Measurements from ENCODE around the gene RPS21.

The RPS21 gene

DNA sequence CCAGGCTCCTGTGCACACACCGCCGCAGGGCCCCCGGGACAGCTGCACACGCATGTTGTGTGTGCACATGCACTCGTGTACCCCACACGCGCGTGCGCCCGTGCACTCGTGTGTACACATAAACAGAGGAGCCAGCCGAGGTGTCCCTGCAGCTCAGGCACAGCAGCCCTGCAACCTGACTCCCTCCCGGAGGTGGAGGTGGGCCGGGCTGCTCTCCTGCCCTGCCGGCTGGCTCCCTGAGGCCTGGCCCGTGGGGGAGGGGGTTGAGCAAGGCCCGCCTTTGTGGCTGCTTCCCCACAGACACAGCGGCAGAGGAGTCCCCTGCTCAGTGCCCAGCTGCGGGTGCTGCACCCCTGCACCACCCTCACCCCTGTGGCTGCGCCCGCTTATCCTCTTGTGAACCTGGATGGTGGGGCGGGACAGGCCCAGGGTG, 39.8 kb downstream of the RPS21 start:
- H3K4me3 ChIP-seq: no peak overlapping the region
- no peak overlapping the region for H3K27ac ChIP-seq
- DNase-seq (ENCODE audit: low spot score): no peak
- TF ChIP-seq, protein P1, sequence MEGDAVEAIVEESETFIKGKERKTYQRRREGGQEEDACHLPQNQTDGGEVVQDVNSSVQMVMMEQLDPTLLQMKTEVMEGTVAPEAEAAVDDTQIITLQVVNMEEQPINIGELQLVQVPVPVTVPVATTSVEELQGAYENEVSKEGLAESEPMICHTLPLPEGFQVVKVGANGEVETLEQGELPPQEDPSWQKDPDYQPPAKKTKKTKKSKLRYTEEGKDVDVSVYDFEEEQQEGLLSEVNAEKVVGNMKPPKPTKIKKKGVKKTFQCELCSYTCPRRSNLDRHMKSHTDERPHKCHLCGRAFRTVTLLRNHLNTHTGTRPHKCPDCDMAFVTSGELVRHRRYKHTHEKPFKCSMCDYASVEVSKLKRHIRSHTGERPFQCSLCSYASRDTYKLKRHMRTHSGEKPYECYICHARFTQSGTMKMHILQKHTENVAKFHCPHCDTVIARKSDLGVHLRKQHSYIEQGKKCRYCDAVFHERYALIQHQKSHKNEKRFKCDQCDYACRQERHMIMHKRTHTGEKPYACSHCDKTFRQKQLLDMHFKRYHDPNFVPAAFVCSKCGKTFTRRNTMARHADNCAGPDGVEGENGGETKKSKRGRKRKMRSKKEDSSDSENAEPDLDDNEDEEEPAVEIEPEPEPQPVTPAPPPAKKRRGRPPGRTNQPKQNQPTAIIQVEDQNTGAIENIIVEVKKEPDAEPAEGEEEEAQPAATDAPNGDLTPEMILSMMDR (IDR thresholded peaks at IDR 0.05): no peak

DNA sequence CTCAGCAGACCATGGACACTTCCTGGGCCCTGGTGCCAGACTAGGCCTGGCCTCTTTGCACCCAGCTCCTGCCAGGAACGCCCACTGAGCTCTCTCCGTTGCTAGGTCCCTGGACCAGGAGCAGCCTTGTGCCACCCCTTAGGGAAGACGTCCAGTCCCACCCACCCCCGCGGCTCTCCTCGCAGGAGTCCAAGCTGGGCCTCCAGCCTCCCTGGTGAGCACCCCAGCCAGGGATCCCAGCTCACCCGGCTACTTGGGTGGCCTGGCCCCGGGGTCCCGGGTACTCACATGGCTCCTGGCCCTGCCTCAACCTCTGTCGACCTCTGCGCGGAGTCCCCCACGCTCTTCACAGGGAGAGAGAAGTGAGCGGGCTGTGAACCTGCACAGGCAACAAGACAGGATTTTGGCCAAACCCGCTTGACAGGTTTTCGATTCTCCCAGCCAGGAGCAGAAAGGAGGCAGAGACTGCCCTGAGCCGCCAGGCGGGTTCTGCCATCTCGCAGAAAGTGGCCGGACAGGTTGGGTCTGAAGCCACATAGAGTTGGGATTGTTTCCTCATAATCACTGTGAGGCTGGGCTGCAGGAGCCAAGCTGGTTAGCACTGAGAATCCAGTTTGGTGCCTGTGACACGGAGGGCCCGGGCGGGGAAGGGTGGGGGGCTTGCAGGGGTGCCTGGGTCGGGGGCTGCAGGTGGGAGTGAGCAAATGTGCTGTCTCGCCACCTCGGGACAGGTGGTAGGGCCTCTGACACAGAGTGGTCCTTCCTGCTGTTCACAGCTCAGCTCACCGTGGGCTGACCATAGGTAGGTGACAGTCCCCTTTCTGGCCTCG, 40.5 kb downstream of the RPS21 start, which contains the start of gene RBBP8NL:
Gene RBBP8NL, minus strand, starts transcription at position 368 of the 830 bp plus-strand sequence. CDS start 7,892 bp downstream, outside the sequence.
- Histone ChIP-seq H3K4me3 (no peak within 1 kb of the TSS), H3K27ac (no peak within 1 kb of the TSS)
- TF ChIP-seq, protein P1 (IDR thresholded peaks at IDR 0.05): no peak
- no peak for DNase-seq (ENCODE audit: low spot score)

DNA sequence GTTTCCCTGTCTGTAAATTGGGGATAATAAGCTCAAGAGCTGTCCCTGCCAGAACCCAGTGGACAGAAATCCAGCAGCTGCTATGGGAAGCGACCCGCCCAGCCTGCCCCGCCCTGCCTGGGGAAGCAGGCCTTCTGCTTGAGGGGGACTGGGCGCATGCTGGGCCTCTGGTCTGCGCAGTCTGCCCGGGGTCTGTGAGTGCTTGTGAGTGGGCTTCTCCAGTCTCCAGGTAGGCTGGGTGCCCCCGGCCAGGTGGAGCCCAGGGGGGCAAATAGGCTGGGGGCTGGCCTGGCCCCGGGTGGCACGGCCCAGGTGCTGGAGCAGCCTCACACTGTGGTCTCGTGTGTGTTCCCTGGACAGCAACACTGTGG, 41.1 kb downstream of the RPS21 start:
- Histone ChIP-seq H3K27ac (no peak overlapping the region), H3K4me3 (no peak overlapping the region)
- TF ChIP-seq, protein P1 (IDR thresholded peaks at IDR 0.05): no peak
- DNase-seq (ENCODE audit: low spot score): no peak

DNA sequence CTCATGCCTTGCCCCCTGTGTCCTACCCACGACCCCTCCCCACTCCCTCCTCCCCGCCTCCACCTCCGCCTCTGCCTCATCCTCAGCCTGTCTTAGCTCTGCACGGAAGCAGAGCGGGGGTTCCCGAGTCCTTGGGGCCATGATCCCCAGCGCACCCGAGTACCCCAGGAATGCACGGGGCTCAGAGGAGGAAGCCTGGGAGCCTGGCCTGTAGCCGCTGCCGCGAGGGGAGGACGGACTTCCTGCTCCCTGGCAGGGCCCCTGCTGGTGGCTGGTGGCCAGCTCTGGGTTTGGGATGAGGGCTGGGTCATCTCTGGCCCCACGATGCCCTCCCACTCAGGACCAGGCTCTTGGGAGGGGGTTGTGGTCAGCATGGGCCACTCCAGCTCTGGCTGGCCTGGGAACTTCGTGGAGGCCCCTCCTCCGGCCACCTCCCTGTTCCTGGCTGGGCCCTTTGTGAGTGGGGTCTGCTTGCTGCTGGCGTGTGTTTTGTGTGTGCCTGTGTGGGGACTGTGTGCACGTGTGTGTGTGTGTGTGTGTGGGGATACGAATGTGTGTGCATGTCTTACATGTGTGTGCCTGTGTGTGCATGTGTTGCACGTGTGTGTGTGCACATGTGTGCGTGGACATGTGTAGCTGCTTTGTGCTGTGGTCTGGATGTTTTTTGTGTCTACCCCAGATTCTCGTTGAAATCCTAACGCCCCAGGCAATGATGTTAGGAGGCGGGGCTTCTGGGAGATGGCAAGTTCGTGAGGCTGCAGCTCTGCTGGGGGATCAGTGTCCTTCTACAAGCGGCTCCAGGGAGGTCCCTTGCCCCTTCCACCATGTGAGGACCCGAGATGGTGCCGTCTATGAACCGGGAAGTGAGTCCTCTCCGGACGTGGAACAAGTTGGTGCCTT, 41.7 kb downstream of the RPS21 start:
- TF ChIP-seq, protein P1 (IDR thresholded peaks at IDR 0.05): no peak
- no peak for DNase-seq (ENCODE audit: low spot score)
- no peak overlapping the region for H3K4me3 ChIP-seq
- no peak overlapping the region for H3K27ac ChIP-seq

DNA sequence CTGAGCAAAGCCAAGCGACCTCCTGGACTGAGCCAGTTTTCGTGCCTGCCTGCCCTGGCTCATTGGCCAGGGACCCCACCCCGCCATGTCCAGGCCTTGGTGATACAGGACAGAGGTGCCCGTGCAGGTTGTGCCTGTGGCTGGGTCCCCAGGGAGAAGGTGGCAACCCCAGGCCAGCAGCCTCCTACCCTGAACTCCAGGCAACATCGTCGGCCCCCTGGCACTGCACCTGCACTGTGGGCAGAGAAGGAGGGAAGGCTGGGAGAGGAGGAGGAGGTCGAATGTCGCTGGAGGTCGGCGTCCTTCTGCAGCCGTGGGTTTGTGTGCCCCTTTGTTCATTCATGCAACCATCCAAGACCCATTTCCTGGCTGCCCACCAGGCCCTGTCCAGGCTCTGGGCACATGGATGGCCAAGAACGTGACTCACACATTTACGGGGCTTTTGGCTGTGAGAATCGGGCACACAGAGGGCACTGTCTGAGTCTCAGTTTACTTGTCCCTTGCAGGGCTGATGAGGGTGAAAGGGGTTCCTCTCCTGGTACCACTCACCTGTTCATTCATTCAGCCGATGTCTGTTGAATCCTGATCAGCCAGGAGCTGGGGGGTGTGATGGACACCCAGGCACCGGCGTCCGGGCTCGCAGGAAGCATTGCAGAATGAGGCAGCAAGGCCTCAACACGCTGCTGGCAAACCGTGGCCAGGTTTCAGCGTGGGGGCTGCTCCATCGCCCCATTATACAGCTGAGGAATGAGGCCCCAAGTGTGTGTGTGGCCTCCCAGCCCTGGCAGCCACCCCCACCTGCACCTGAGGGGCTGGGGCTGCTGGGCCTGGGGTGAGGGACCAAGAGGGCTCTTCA, 42.8 kb downstream of the RPS21 start:
- TF ChIP-seq, protein P1 (IDR thresholded peaks at IDR 0.05): no peak
- DNase-seq (ENCODE audit: low spot score): no peak
- Histone ChIP-seq H3K4me3 (no peak overlapping the region), H3K27ac (no peak overlapping the region)

DNA sequence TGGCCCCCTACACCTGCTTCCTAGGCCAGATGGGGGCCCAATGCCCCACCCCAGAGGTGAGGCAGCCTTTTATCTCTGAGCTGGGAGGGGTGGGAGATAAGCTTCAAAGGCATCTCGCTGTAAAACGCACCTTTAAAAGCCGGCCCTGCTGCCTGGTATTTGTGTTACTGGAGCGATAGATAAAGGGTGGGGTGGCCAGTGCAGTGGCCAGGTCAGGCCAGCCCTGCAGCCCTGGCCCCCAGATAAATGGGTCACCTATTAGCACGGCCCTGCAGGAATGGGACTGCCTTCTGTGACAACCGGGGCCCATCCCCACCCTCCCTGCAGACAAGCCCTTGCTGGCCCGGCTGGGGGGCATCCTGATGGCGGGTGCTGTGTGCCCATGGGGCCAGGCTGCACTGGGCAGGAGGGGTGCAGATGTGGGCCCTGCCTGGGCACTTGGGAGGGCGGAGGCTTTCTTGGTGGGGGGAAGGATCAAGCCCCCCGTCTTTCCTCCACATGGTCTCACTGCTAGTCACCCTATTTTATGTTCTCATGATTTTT, 43.5 kb downstream of the RPS21 start:
- Histone ChIP-seq H3K4me3 (no peak overlapping the region), H3K27ac (no peak overlapping the region)
- DNase-seq (ENCODE audit: low spot score): no peak
- TF ChIP-seq, protein P1 (IDR thresholded peaks at IDR 0.05): no peak

All from coronary artery (tissue), 2 donors.